ENCODE measurements around the gene VSX1.

VSX1 gene

DNA sequence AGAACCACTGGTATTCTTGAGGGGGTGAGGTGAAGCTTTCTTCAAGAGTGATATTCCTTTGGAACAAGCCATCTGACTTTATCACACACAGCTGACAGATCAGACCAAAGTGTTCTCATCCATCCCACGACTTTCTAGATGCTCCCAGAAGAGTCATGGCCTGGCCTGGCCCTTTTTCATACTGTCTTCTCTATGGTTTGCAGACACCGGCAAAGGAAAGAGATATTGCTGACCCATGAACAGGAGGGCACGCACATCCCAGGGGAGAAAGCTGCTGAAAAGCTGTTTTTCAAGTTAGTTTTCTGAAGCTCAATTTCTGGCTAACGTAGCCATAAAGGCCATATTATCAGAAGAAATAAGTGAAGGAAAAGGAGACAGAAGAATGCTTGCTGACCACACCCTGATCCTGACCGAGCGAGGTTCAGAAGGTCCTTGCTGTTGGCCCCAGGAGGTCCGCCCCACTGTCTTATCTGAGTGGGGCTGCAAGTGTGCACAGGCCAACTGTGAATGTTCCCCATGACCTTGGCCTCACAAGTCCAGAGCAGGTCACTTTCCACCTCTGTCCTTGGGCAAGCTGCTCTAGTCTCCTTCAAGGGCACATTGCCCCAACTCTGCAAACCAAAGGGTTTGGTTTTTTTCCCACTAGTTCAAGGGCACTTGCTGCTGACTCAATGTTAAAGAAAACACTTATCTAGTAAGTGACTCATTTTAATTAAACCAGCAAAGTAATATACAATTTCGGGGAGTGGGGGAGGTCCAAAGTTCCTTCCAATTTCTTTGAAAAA is 26.0 kb downstream of the VSX1 start:
- in situ Hi-C loops (cut with HindIII; ENCODE audit: low sequenced_read_pairs) = no loop called here

GRCh38 chr20:25054995-25055629 is 26.8 kb downstream of the VSX1 start:
- in situ Hi-C loops (cut with HindIII; ENCODE audit: low sequenced_read_pairs) = no loop called here

DNA sequence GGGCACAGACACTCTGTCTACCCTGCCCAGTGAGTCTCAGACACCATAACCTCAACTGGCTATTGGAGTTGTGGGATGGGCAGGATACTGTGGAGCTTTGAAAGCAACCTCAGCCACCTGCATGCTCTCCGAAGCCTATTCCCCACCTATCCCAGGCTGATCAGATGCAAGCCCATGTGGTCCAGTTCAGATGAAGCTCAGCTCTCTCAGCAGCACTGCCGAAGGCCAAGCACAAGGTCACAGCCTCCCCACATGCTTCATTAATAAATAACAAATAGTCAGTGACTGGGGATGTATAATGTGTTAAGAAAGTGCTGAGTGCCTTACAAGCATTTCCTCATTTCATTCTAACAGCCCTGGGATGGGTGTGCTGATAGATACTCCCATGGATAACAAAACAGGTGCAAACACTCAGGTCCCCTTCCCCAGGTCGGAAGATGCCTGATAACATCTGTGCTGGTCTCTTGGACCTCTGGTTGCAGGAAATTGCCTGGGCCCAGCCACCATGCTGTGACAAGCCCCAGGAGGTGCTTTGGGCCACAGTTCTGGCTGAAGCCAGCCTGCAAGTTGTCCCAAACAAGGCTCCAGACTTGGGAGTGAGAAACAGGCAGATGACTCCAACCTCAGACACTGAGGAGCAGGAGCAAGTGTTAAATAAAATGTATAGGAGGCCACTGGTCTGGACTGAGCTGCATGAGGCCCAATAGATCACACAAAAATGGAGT is 27.7 kb downstream of the VSX1 start:
- in situ Hi-C loops (cut with HindIII; ENCODE audit: low sequenced_read_pairs) = no loop called here

- in situ Hi-C loops (cut with HindIII; ENCODE audit: low sequenced_read_pairs) = no loop called here
These were observed 28.5 kb downstream of the VSX1 start for GRCh38 chr20:25053255-25054031.

DNA sequence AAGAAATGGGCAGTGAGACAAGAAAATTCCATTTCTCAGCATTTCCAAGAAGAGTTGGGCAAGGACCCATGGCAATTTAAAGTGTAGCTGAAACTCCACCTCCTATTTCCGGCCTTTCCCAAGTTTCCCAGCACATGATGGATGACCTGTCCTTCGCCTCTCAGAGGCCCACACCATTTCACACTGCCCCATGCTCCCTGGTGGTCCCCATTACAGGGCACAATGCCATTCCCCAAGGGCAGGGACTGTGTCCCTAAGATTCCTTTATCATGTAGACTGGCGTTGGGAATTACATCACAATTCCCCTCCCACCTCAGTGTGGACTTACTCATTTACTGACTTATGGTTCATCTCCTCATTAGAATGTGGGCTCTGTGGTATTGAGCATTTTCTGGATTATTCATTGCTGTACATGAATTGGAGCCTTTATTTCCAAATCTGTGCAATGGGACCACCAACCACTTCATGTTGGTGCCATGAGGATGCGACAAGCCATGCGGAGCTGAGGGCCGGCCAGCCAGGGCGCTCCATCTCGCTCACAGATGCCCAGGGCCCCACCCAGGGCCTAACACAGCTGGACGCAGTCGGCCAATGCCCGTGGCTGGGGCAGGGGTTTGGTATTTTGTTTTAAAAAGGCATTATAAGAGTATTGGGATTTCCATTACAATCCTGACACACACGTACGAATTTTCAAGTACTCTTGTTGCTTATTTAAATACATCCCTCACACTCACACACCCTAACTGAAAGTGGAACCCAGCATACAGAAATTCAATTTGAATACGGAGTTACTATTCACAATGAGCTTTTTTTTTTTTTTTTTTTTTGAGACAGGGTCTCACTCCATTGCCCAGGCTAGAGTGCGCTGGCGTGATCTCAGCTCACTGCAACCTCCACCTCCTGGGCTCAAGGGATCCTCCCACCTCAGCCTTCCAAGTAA is 29.4 kb downstream of the VSX1 start:
- in situ Hi-C loops (cut with HindIII; ENCODE audit: low sequenced_read_pairs) = no loop called here

GRCh38 chr20:25051386-25052155 is 30.4 kb downstream of the VSX1 start:
- in situ Hi-C loops (cut with HindIII; ENCODE audit: low sequenced_read_pairs) = no loop called here

DNA sequence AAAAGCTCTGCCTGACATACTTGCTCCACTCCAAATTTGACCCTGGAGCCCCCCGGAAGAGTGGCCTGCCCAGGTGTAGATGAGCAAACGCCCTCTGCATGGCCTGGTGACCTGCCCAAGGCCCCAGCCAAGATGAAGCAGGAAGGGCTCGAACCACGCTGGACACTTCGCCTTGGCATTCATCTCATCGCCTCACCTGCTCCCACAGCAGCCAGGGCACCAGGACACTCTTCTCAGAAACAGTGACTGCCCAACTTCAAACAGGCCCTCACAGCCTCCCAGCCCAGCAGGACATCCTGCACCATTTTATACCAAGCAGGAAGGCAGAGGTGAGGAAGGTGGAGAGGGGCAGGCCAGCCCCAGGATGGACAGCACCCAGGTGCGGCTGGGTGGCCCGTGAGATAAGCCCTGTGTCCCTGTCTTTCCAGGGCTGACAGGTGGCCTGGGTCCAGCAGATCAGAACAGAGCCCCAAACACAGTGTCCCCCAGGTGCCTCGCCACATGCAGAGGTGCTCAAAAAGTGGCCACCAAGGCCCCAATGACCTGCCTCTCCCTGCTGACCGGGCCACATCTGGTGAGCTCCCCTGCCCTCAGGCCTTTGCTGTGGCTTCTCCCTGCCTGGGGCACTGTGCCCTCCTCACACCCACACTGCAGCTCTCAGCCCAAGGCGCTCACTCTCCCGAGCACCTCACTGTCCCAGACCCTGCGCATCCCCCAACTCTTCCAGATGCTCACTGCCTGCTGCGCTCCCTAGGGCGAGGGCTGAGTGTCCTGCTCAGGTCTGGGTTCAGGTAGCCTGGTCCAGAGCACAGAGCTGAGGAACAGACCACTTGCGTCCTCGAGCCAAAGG is 31.2 kb downstream of the VSX1 start:
- in situ Hi-C loops (cut with HindIII; ENCODE audit: low sequenced_read_pairs) = no loop called here

DNA sequence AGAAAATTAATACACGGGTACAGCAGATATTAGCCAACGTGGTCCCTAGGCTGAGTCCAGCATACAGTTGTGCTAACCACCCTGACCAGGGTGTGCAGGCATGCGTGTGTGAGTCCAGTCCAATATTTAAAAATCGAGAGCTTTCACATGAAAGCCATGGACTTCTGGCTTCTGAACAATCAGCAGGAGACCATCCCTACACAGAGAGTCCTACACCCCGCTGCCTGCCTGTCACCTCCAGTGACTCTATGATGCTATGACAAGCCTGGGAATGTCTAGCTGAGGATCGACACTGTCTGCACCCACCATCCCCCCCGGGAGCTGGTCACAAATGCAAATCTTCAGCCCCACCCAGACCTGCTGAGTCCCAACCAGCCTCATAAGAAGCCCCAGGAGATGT is 31.9 kb downstream of the VSX1 start:
- in situ Hi-C loops (cut with HindIII; ENCODE audit: low sequenced_read_pairs) = no loop called here

GRCh38 chr20:25049261-25050060 is 32.5 kb downstream of the VSX1 start:
- in situ Hi-C loops (cut with HindIII; ENCODE audit: low sequenced_read_pairs) = no loop called here

DNA sequence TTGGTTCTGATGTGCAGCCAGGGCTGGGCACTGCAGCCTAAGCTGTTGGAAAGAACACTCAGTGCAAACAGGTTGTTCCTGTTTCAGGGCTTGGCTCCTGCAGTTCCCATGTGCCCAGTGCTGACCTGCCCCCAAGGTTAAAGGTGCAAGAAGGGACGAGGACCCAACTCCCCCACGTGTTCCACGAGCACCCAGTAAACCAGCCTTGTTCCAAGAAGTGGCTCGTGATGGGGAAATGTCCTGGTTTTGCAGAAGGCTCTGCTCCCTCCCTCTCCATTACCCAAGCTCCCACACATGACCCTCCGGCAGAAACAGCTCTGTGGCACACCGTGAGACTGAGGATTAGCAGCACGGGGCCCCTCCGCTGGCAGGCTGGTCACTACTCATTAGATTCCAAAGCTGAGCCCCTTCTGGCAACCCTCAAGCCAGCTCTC is 33.4 kb downstream of the VSX1 start:
- in situ Hi-C loops (cut with HindIII; ENCODE audit: low sequenced_read_pairs) = no loop called here

GRCh38 chr20:25047766-25048165 is 34.2 kb downstream of the VSX1 start:
- in situ Hi-C loops (cut with HindIII; ENCODE audit: low sequenced_read_pairs) = no loop called here

DNA sequence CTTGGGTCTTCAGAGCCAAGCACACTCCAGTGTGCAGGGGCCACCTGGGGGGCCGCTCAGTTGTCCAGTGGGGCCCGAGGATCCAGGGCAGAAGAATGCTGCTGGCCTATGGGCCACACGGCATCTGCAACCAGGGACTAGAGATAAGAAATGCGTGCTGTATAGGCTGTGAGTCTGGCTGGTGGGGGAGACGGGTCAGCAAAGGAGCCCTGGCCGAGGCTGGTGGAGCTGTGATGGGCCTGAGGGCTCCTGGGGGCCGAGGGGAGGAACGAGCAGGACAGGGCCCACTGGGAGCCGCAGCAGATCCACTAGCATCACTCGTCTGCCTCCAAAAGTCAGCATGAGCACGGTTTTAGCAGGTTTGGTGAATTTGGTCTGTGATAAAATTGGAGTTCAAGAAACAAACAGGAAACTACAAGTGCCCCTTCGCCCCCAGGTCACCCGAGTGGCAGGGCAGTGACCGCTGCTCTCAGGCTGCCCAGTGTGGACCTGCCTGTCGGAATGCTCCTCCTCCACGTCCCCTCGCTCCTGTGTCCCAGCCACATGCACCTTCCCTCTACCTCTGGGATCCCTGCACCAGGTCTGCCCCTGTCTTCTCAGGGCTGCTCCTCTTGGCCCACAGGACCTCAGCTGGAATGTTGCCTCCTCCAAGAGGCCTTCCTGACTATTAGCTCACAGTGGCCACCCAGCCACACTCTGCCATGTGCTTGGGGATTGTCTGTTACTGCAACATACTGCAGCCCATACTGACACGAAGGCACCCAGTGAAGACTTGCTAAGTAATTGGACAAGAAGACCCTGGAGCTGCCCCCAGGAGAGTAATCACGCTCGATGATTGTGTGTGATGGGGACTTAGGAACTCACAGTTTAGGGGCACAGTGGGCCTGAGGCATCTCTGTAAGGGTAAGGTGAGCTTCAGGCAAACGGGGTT is 34.9 kb downstream of the VSX1 start:
- in situ Hi-C loops (cut with HindIII; ENCODE audit: low sequenced_read_pairs) = no loop called here

DNA sequence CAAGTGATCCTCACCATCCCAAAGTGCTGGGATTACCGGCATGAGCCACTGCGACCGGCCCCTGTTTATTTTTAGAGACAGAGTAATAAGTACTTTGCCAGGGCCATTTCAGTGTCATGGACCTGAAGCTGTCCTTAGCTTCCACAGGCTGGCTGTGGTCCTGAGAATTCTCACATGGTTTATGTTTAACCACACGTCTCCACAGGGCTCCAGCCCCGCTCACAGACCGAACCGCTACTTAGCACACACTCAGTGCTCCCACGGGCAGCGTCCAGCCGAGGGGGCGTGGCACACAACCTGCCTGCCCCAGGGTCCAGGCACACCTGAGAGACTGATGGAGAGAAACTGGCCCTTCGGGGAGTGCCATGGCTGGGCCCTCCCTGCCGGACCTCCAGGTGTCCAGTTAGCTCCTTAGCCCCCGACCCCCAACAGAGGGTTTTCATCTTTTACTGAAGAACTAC is 35.7 kb downstream of the VSX1 start:
- in situ Hi-C loops (cut with HindIII; ENCODE audit: low sequenced_read_pairs) = no loop called here

GRCh38 chr20:25045343-25045712 is 36.6 kb downstream of the VSX1 start:
- in situ Hi-C loops (cut with HindIII; ENCODE audit: low sequenced_read_pairs) = no loop called here

- in situ Hi-C loops (cut with HindIII; ENCODE audit: low sequenced_read_pairs) = no loop called here
These were observed 37.1 kb downstream of the VSX1 start for GRCh38 chr20:25044660-25045342.

GRCh38 chr20:25044261-25044560 is 37.7 kb downstream of the VSX1 start:
- in situ Hi-C loops (cut with HindIII; ENCODE audit: low sequenced_read_pairs) = no loop called here
